OCI-LY3 (cell line): ENCODE measurements around the gene TMEM125.

Experiments used
- EZH2phosphoT487 ChIP-seq: fragments of 200-600 bp; shearing (Covaris generic); IDR thresholded peaks from 2 replicates; pipeline ENCODE4 v1.6.1; 2018; ENCODE audit warnings: antibody characterized with exemption, mixed run types, low read depth
- TF ChIP-seq, protein P1 (sequence below): fragments of 200-600, 300-600 bp; sonication (generic); IDR thresholded peaks from 2 replicates; pipeline ENCODE4 v1.5.1; 2014; ENCODE audit warnings: antibody characterized with exemption, low read length, low read depth

DNA sequence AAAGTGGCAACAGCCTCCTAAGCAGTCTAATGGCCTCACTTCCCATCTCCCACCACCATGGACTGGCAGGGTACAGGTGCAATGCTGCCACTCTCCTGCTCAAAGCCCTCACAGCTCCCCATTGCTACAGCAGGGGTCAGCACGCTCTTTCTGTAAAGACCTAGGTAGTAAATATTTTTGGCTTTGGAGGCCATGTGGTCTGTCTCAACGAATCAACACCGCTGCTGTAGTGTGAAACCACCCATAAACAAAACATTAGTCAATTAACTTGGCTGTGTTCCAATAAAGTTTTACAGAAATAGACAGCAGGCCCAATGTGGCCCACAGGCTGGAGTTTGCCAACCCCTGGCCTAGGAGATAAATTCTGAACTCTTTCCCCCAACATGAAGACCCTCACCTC, 44.6 kb upstream of the TMEM125 start:
- TF ChIP-seq, protein P1, sequence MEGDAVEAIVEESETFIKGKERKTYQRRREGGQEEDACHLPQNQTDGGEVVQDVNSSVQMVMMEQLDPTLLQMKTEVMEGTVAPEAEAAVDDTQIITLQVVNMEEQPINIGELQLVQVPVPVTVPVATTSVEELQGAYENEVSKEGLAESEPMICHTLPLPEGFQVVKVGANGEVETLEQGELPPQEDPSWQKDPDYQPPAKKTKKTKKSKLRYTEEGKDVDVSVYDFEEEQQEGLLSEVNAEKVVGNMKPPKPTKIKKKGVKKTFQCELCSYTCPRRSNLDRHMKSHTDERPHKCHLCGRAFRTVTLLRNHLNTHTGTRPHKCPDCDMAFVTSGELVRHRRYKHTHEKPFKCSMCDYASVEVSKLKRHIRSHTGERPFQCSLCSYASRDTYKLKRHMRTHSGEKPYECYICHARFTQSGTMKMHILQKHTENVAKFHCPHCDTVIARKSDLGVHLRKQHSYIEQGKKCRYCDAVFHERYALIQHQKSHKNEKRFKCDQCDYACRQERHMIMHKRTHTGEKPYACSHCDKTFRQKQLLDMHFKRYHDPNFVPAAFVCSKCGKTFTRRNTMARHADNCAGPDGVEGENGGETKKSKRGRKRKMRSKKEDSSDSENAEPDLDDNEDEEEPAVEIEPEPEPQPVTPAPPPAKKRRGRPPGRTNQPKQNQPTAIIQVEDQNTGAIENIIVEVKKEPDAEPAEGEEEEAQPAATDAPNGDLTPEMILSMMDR: no peak
- TF ChIP-seq EZH2phosphoT487: no peak
